ENCODE data around the gene MLLT3. TPM values are rescaled to one million over a fixed set of nuclear protein-coding genes. Genes with fewer than 3 reads are reported as not detected.

The MLLT3 gene
- total RNA-seq, 4 donors from 2014 or later = 4.0 to 6.4 (median 4.5) TPM

DNA sequence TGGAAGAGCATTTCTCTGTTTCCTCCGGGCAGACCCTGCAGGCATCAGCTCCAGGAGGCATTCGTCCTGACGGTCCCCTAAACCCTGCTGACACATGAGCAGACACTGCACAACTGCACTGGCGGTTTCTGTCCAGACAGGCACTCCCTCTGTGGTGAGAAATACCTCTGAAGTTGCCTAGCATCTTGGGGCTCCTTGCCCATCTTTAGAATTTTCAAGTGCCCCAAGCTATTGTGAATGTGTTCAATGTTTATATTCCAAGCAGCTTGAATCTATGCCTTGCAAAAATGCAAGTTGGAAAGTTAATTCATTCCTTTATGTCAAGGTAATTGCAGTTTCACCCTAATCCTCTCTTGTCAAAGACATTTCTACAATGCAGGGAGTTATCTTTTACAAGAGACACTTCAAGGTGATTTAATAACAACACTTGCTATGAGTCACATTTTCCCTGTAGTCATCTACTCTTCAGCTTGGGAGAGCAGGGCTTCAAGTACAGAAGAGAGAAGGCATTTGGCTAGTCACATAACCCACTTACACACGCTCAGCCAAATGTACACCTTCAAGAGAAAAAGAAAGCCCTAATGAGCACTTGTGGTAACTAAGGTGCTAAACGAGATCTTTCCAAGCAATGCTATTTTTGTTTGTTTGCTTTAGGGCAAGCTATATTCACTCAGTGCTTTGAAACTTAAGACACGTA is 302.5 kb downstream of the MLLT3 start:
- H3K36me3 ChIP-seq = no peaks in the 10 kb centered on the region
- intact Hi-C loops (cut with DNase I; ENCODE audit: low total_unique reads) (no loop called here), in situ Hi-C loops (cut with MboI; ENCODE audit: low sequenced_read_pairs in 4 of 4) (no loop called here)
- no peak overlapping the region for H3K4me3 ChIP-seq
- no peaks in the 10 kb centered on the region for H3K4me1 ChIP-seq
- no peaks in the 10 kb centered on the region for H3K9me3 ChIP-seq
- no peak overlapping the region for H3K27ac ChIP-seq
- TF ChIP-seq, protein P1, sequence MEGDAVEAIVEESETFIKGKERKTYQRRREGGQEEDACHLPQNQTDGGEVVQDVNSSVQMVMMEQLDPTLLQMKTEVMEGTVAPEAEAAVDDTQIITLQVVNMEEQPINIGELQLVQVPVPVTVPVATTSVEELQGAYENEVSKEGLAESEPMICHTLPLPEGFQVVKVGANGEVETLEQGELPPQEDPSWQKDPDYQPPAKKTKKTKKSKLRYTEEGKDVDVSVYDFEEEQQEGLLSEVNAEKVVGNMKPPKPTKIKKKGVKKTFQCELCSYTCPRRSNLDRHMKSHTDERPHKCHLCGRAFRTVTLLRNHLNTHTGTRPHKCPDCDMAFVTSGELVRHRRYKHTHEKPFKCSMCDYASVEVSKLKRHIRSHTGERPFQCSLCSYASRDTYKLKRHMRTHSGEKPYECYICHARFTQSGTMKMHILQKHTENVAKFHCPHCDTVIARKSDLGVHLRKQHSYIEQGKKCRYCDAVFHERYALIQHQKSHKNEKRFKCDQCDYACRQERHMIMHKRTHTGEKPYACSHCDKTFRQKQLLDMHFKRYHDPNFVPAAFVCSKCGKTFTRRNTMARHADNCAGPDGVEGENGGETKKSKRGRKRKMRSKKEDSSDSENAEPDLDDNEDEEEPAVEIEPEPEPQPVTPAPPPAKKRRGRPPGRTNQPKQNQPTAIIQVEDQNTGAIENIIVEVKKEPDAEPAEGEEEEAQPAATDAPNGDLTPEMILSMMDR (IDR thresholded peaks at IDR 0.05 in 4 of 5, conservative IDR thresholded peaks at IDR 0.05 in 1 of 5) = no peak
- TF ChIP-seq POLR2A (IDR thresholded peaks at IDR 0.05) = no peak
- no peaks in the 10 kb centered on the region for H3K27me3 ChIP-seq
- ATAC-seq (no peak), DNase-seq (no peak)

DNA sequence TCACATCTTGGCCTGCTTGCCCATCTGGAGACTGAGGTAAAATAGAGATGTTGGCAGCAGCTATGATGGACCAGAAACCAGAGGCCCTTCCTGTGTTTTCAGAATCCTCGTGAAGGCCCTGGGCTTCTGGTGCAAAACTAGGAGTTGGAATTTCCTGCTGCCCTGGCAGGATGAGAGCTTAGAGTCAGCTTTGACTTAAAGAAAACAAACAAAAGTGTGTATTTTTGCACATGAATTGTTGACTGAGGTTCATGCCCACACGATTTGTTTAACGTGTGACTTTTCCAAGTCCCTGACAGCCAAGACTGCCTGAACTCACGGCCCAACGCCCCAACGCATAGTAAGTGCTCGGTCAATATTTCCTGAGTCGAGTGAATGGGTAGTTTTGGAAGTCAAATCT is 303.1 kb downstream of the MLLT3 start:
- no peak for TF ChIP-seq POLR2A (IDR thresholded peaks at IDR 0.05)
- Histone ChIP-seq H3K9me3 (no peaks in the 10 kb centered on the region), H3K27me3 (no peaks in the 10 kb centered on the region), H3K27ac (no peak overlapping the region), H3K4me3 (no peak overlapping the region), H3K4me1 (no peaks in the 10 kb centered on the region), H3K36me3 (no peaks in the 10 kb centered on the region)
- ATAC-seq = no peak
- intact Hi-C loops (cut with DNase I; ENCODE audit: low total_unique reads) = no loop called here
- in situ Hi-C loops (cut with MboI; ENCODE audit: low sequenced_read_pairs in 4 of 4) = no loop called here
- DNase-seq = no peak

DNA sequence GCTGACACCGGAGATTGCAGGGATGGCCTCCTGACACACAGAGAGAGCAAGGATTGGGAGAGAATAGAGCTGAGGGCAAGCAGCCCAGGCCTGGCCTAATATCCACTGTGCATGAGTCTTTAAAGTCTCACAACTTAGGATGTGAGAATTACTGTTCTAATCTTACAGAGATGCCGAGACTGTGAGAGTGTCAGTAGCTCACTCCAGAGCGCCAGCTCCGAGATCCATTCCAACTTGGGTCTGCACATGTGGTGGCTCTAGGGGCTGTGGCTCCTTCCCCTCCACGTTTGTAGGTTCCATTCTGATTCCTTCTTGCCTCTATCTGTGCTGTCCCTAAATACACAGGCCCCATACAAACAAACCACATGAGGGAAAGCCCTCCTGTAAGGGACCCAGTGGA is 304.6 kb downstream of the MLLT3 start:
- DNase-seq = no peak
- Histone ChIP-seq H3K27me3 (no peaks in the 10 kb centered on the region), H3K36me3 (no peaks in the 10 kb centered on the region), H3K4me3 (no peak overlapping the region), H3K9me3 (no peaks in the 10 kb centered on the region), H3K4me1 (no peaks in the 10 kb centered on the region), H3K27ac (no peak overlapping the region)
- TF ChIP-seq POLR2A (IDR thresholded peaks at IDR 0.05) = no peak
- TF ChIP-seq, protein P1 (IDR thresholded peaks at IDR 0.05 in 4 of 5, conservative IDR thresholded peaks at IDR 0.05 in 1 of 5) = no peak
- ATAC-seq = no peak
- in situ Hi-C loops (cut with MboI; ENCODE audit: low sequenced_read_pairs in 4 of 4) (no loop called here), intact Hi-C loops (cut with DNase I; ENCODE audit: low total_unique reads) (no loop called here)

DNA sequence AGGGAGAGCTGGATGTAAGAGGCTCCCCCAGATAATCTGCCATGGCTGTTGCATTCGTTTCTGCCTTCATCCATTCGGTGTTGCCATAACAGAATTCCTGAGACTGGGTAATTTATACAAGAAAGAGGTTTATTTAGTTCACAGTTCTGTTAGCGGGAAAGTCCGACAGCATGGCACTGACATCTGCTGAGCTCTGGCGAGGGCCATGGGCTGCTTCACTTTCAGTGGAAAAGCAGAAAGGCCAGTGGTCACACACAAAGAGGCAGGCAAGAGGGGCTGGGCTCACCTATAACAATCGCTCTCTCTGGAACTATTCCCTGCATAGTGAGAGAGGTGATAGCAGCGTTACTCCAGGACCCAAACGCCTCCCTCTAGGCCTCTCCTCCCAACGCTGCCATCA is 305.9 kb downstream of the MLLT3 start:
- H3K36me3 ChIP-seq = no peaks in the 10 kb centered on the region
- intact Hi-C loops (cut with DNase I; ENCODE audit: low total_unique reads) (no loop called here), in situ Hi-C loops (cut with MboI; ENCODE audit: low sequenced_read_pairs in 4 of 4) (no loop called here)
- H3K4me1 ChIP-seq = no peaks in the 10 kb centered on the region
- no peaks in the 10 kb centered on the region for H3K9me3 ChIP-seq
- DNase-seq (no peak), ATAC-seq (no peak)
- no peak for TF ChIP-seq POLR2A (IDR thresholded peaks at IDR 0.05)
- TF ChIP-seq, protein P1 (IDR thresholded peaks at IDR 0.05 in 4 of 5, conservative IDR thresholded peaks at IDR 0.05 in 1 of 5) = no peak
- no peak overlapping the region for H3K27ac ChIP-seq
- H3K4me3 ChIP-seq = no peak overlapping the region
- H3K27me3 ChIP-seq = no peaks in the 10 kb centered on the region

DNA sequence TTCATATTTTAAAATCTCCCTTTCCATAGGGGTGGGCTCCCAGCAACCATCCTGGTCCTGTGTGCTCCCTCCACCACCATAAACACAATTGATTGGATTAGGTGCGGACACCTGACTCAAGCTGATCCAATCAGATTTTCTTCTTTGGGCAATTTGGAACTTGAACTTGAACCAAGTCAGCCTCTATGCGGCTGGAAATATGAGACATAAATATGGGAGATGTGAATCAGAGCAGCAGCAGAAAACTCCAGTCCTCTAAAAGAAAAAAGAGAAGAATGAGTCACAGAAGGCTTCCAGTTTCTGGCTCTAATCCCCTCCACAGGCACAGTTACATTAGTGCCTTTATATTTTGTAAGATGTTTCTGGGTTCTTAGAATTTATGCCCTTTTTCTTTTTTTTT is 306.6 kb downstream of the MLLT3 start:
- Histone ChIP-seq H3K4me1 (no peaks in the 10 kb centered on the region), H3K27ac (no peak overlapping the region), H3K9me3 (no peaks in the 10 kb centered on the region), H3K4me3 (no peak overlapping the region), H3K36me3 (no peaks in the 10 kb centered on the region), H3K27me3 (no peaks in the 10 kb centered on the region)
- no peak for DNase-seq
- TF ChIP-seq POLR2A (IDR thresholded peaks at IDR 0.05) = no peak
- TF ChIP-seq, protein P1 (IDR thresholded peaks at IDR 0.05 in 4 of 5, conservative IDR thresholded peaks at IDR 0.05 in 1 of 5) = no peak
- intact Hi-C loops (cut with DNase I; ENCODE audit: low total_unique reads) (no loop called here), in situ Hi-C loops (cut with MboI; ENCODE audit: low sequenced_read_pairs in 4 of 4) (no loop called here)
- ATAC-seq = no peak
